ENCODE measurements around the gene PDK3.

The PDK3 gene

DNA sequence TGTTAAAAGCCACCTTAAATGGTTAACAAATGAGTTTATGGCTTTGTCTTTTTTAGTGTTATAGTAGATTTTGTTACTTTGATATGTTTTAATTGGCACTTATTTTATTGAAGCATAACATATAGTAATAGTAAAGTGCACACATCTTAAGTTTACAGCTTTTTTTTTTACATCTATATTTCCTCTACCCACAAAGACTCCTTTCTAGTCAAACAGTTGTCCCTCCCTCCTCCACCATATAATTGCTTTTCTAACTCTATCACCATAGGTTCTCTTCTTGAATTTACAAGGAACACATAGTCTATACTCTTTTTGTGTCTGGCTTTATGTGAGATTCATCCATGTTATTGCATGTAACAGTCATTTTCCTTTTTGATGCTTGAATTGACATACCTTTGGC is 71.5 kb downstream of the PDK3 start:
- TF ChIP-seq CTCF (IDR thresholded peaks at IDR 0.05; ENCODE audit: low read depth, low read length): no peak
- DNase-seq (ENCODE audit: extremely low read depth, low read depth): no peak

DNA sequence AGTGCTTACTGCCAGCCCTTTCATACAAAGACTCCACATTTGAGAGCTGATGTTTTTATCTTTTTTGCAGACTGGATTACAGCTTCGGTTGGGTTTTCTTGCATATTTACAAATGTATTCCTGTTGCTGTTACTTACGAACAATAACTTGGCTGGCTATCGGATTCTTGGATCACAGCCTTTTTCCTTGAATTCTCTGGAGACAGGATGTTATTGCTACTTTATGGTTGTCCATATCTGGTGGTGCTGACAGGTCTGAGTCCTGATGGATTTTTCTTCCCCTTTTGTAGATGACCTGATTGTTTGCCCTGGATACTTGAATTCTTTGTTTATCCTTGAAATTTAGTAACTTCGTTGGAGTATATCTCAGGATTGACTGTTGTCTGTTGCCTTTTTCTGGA is 77.7 kb downstream of the PDK3 start:
- TF ChIP-seq CTCF (IDR thresholded peaks at IDR 0.05; ENCODE audit: low read depth, low read length): no peak

DNA sequence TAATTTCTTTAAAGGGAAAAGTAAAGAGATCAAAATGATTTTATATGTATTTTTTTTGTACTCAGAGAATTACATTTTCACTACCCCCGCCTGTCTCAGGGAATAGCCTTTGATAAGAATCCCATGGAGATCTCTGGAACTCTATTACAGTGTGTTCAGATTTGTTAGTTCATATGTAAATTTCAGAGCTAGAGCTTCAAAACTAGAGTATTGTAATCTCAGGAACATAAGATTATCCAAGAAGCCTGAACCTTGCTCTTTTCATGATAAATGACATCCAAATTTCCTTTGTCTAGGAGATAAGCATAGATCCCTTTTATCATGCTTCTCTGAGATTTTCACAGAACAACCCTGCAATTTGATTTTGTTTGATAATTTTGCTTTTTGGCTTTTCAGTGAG is 82.9 kb downstream of the PDK3 start:
- DNase-seq (ENCODE audit: extremely low read depth, low read depth): no peak
- no peak for TF ChIP-seq CTCF (IDR thresholded peaks at IDR 0.05; ENCODE audit: low read depth, low read length)

More for the DNA sequence above, 77.7 kb downstream of the PDK3 start:
- no peak for DNase-seq (ENCODE audit: extremely low read depth, low read depth)

GRCh38 chrX:24550166-24550565 is 85.1 kb downstream of the PDK3 start:
- no peak for DNase-seq (ENCODE audit: extremely low read depth, low read depth)
- no peak for TF ChIP-seq CTCF (IDR thresholded peaks at IDR 0.05; ENCODE audit: low read depth, low read length)

GRCh38 chrX:24553011-24553410 is 87.9 kb downstream of the PDK3 start:
- TF ChIP-seq CTCF (IDR thresholded peaks at IDR 0.05; ENCODE audit: low read depth, low read length): no peak
- DNase-seq (ENCODE audit: extremely low read depth, low read depth): no peak

DNA sequence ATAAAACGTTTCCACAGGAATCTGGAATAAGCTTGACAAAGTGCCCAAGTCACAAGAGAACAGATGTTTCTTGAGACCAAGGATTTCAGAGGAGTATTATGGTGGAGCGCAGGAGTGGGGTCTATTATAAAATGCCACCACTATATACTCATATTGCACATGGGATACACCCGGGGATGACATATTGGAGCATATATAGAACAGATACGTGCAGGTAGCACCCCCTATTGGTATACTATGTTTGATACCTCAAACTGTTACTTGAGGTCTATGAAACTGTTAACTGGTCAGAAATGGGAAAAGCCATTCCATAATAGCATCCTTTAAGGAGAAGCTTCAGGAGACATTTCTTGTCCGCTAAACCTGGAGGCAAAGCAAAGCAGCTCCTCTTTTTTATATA is 96.0 kb downstream of the PDK3 start:
- no peak; the same call in none of the 2 replicates for TF ChIP-seq CTCF (IDR thresholded peaks at IDR 0.05; ENCODE audit: low read depth, low read length)
- DNase-seq (ENCODE audit: extremely low read depth, low read depth): no peak

DNA sequence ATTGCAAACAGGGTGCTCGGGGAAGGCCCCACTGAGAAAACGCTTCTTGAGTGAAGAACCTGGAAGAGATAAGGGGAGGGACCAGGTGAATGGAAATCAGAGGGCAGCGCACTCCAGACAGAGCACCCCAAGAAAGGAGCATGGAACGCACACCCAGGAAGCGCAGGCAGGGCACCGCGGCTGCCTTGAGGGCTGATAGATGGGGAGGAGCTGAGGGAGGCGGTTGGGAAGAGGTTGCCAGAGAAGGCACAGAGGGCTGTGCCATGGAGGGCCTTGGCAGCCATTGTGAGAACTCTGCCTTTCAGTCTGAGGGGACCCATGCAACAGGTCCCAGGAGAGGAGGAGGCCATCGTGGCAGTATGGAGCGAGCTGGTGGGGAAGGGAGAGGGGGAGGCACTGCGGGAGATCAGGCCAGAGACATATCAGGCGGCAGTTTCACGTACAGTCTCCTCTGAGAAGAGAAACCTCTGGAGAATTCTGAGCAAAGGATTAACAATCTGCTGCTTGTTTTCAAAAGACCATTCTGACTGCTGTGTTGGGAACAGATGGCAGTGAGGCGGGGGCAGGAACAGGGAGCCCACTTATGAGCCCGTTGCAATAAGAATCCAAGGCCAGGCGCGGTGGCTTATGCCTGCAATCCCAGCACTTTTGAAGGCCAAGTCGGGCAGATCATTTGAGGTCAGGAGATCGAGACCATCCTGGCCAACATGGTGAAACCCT is 98.4 kb downstream of the PDK3 start:
- TF ChIP-seq CTCF (IDR thresholded peaks at IDR 0.05; ENCODE audit: low read depth, low read length): no peak
- no peak for DNase-seq (ENCODE audit: extremely low read depth, low read depth)

Data from AG09319 (cell line).